ENCODE measurements around the gene MOSMO.

The MOSMO gene

DNA sequence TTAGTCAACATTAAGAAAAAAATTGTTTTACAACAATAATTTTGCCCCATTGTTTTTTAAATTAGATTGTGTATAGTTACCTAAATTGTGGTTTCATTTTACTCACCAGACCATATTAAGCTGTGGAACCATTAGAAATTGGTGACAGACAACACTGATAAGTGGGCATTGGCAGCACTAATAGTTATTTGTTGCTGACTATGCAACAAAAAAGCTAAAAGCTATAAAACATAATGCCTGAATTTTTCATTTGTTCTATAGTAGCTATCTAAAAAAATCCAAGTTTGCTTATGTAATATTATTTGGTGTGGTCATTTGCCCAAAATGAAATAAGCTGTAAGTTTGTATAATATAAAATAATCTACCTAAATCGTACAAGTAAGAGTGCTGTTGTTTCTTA is 70.7 kb downstream of the MOSMO start:
- no peaks in the 10 kb centered on the region for H4K20me1 ChIP-seq (ENCODE audit: insufficient read depth, low read length)
- H3K36me3 ChIP-seq (replicated peaks; ENCODE audit: low read depth, low read length): no peaks in the 10 kb centered on the region
- no peak overlapping the region for H3K4me3 ChIP-seq (ENCODE audit: low read length)
- H3K27me3 ChIP-seq (ENCODE audit: low read depth, low read length): no peaks in the 10 kb centered on the region
- H3K9me3 ChIP-seq (ENCODE audit: insufficient read depth, low read length): no peaks in the 10 kb centered on the region
- H2AFZ ChIP-seq (ENCODE audit: low read depth, low read length): no peak overlapping the region
- TF ChIP-seq, protein P1, sequence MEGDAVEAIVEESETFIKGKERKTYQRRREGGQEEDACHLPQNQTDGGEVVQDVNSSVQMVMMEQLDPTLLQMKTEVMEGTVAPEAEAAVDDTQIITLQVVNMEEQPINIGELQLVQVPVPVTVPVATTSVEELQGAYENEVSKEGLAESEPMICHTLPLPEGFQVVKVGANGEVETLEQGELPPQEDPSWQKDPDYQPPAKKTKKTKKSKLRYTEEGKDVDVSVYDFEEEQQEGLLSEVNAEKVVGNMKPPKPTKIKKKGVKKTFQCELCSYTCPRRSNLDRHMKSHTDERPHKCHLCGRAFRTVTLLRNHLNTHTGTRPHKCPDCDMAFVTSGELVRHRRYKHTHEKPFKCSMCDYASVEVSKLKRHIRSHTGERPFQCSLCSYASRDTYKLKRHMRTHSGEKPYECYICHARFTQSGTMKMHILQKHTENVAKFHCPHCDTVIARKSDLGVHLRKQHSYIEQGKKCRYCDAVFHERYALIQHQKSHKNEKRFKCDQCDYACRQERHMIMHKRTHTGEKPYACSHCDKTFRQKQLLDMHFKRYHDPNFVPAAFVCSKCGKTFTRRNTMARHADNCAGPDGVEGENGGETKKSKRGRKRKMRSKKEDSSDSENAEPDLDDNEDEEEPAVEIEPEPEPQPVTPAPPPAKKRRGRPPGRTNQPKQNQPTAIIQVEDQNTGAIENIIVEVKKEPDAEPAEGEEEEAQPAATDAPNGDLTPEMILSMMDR (IDR thresholded peaks at IDR 0.05; ENCODE audit: low read depth, low read length): no peak
- TF ChIP-seq EZH2phosphoT487 (IDR thresholded peaks at IDR 0.05; ENCODE audit: low read depth): no peak
- H3K9ac ChIP-seq (ENCODE audit: low read length): no peak overlapping the region
- H3K4me2 ChIP-seq (ENCODE audit: low read length): no peak overlapping the region
- H3K27ac ChIP-seq (ENCODE audit: low read length): no peak overlapping the region
- no peaks in the 10 kb centered on the region for H3K4me1 ChIP-seq (ENCODE audit: low read length)
- H3K79me2 ChIP-seq (ENCODE audit: low read length): no peaks in the 10 kb centered on the region

DNA sequence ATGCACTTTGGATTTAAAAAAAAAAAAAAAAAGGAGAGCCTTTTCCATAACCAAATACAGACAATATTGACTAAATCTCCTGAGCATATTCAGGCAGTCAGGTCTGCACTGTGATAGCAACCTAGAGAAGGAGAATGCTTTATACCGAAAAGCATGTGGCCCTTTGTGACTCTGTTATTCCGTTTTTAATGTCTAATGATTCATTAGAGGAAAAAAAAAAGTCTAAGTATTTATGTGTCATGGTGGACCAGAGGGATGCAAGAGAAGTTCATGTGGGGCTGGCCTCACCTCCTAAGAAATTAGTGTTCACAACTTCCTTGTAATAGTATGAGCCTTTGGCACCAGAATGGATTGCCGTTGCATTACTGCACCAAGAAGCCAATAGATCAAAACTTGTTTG is 73.1 kb downstream of the MOSMO start:
- Histone ChIP-seq H2AFZ (ENCODE audit: low read depth, low read length) (no peak overlapping the region), H3K4me2 (ENCODE audit: low read length) (no peak overlapping the region)
- TF ChIP-seq, protein P1 (IDR thresholded peaks at IDR 0.05; ENCODE audit: low read depth, low read length): no peak
- no peak for TF ChIP-seq EZH2phosphoT487 (IDR thresholded peaks at IDR 0.05; ENCODE audit: low read depth)

DNA sequence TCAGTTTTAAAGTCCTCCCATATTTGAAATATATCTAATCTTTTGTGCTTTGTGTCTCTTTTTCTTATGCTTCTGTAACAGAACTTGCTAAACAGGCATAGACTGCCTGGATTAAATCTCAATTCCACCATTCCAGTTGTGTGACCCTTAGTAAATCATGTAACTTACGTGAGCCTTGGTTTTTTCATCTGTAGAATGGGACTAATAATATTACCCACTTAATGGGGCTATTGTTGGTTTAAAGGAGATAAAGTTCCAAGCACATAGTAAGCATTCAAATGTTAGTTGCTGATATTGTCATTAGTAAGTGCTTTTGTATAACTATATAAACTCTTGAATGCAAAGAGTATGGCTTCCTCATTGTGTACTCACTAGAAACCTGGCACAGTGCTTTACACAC is 78.5 kb downstream of the MOSMO start:
- Histone ChIP-seq H3K79me2 (ENCODE audit: low read length) (no peaks in the 10 kb centered on the region), H3K4me1 (ENCODE audit: low read length) (no peaks in the 10 kb centered on the region), H3K4me3 (ENCODE audit: low read length) (no peak overlapping the region), H3K36me3 (replicated peaks; ENCODE audit: low read depth, low read length) (peaks cover 2% of the 10 kb centered on the region), H3K9ac (ENCODE audit: low read length) (no peak overlapping the region), H3K9me3 (ENCODE audit: insufficient read depth, low read length) (no peaks in the 10 kb centered on the region), H3K4me2 (ENCODE audit: low read length) (no peak overlapping the region), H3K27ac (ENCODE audit: low read length) (no peak overlapping the region), H4K20me1 (ENCODE audit: insufficient read depth, low read length) (no peaks in the 10 kb centered on the region), H2AFZ (ENCODE audit: low read depth, low read length) (no peak overlapping the region), H3K27me3 (ENCODE audit: low read depth, low read length) (no peaks in the 10 kb centered on the region)
- TF ChIP-seq EZH2phosphoT487 (IDR thresholded peaks at IDR 0.05; ENCODE audit: low read depth): no peak
- TF ChIP-seq, protein P1 (IDR thresholded peaks at IDR 0.05; ENCODE audit: low read depth, low read length): no peak

More for the DNA sequence above, 73.1 kb downstream of the MOSMO start:
- no peaks in the 10 kb centered on the region for H3K27me3 ChIP-seq (ENCODE audit: low read depth, low read length)
- no peaks in the 10 kb centered on the region for H3K36me3 ChIP-seq (replicated peaks; ENCODE audit: low read depth, low read length)
- H3K4me3 ChIP-seq (ENCODE audit: low read length): no peak overlapping the region
- H3K27ac ChIP-seq (ENCODE audit: low read length): no peak overlapping the region
- H3K79me2 ChIP-seq (ENCODE audit: low read length): no peaks in the 10 kb centered on the region
- H4K20me1 ChIP-seq (ENCODE audit: insufficient read depth, low read length): no peaks in the 10 kb centered on the region
- no peaks in the 10 kb centered on the region for H3K4me1 ChIP-seq (ENCODE audit: low read length)
- no peak overlapping the region for H3K9ac ChIP-seq (ENCODE audit: low read length)
- H3K9me3 ChIP-seq (ENCODE audit: insufficient read depth, low read length): no peaks in the 10 kb centered on the region

DNA sequence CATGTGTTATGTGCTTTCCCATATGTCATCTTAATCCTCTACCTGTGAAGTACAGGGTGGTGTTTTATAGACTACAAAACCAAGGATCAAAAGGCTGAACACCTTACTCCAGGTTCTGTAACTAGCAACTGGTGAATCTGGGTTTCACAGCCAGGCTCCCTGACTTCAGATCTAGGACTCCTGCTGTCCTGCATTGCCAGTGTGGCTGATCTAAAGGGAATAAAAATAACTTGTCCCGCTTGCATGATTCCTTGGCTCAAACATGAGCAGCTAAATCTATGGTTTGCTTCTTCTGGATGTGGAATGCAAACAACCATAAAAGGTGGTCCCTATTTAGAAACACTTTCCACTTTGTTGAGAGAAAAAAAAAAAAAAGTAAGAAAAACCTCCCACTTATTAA is 80.7 kb downstream of the MOSMO start:
- Histone ChIP-seq H3K4me2 (ENCODE audit: low read length) (no peak overlapping the region), H3K36me3 (replicated peaks; ENCODE audit: low read depth, low read length) (peaks cover 2% of the 10 kb centered on the region), H3K9ac (ENCODE audit: low read length) (no peak overlapping the region), H2AFZ (ENCODE audit: low read depth, low read length) (no peak overlapping the region), H4K20me1 (ENCODE audit: insufficient read depth, low read length) (no peaks in the 10 kb centered on the region), H3K27ac (ENCODE audit: low read length) (no peak overlapping the region), H3K9me3 (ENCODE audit: insufficient read depth, low read length) (no peaks in the 10 kb centered on the region), H3K27me3 (ENCODE audit: low read depth, low read length) (no peaks in the 10 kb centered on the region), H3K4me3 (ENCODE audit: low read length) (no peak overlapping the region), H3K79me2 (ENCODE audit: low read length) (no peaks in the 10 kb centered on the region), H3K4me1 (ENCODE audit: low read length) (peaks cover 3% of the 10 kb centered on the region)
- TF ChIP-seq, protein P1 (IDR thresholded peaks at IDR 0.05; ENCODE audit: low read depth, low read length): no peak
- TF ChIP-seq EZH2phosphoT487 (IDR thresholded peaks at IDR 0.05; ENCODE audit: low read depth): no peak
